ES-I3 (cell line): Measurements from ENCODE around the gene KERA.

Experiments
- H3K36me3 ChIP-seq: 2 replicates; pipeline ENCODE4 v1.6.1; 2013; ENCODE audit warnings: mild to moderate bottlenecking, low read length, control low read depth, moderate library complexity; ENCODE audit not compliant: insufficient read depth
- H3K4me1 ChIP-seq: 2 replicates; pipeline ENCODE4 v1.6.1; 2013; ENCODE audit warnings: mild to moderate bottlenecking, control low read depth, low read length; ENCODE audit not compliant: insufficient read depth
- H3K9ac ChIP-seq: 2 replicates; pipeline ENCODE4 v1.6.1; 2013; ENCODE audit warnings: low read depth, mild to moderate bottlenecking, low read length, moderate library complexity
- H3K9me3 ChIP-seq: 2 replicates; pipeline ENCODE4 v1.6.1; 2013; ENCODE audit warnings: mild to moderate bottlenecking, low read length, moderate library complexity; ENCODE audit not compliant: control insufficient read depth, insufficient read depth

KERA gene, protein sequence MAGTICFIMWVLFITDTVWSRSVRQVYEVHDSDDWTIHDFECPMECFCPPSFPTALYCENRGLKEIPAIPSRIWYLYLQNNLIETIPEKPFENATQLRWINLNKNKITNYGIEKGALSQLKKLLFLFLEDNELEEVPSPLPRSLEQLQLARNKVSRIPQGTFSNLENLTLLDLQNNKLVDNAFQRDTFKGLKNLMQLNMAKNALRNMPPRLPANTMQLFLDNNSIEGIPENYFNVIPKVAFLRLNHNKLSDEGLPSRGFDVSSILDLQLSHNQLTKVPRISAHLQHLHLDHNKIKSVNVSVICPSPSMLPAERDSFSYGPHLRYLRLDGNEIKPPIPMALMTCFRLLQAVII

DNA sequence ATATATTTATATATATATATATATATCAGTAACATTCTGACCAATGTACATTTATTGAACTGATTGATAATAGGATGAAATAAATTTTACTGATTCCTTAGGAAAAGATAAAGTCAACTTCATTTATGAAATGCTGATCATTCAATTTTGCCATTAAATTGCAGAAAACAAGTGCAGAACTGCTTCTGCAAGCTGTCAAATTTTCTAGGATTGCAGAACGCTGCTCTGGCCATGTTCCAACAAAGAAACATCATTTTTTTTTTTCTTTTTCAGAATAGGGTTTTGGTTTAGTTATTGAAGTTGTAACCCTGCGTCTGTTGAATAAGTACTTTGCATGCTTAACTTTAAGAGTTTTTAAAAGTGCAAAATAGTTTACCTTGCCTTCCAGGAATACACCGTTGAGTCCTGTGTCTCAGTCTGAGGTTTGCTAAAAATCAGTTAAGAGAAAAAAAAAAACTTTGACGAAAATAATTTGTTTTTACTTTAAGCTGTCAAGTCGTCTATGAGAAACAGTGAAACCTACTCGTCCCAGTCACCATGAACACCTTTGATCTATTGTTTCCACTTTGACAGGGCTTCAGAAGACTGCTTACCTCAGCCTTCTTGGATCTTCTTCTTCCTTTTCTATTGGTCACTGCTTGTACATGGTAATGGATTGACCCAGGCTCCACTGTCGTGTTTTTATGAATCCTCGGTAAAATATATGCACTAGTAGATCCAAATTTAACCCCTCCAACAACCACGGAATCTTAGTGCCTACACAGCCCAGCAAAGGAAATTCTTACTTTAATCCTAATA is at the start of gene KERA:
Gene KERA (minus strand): TSS at position 657 of the 798 bp plus-strand sequence. CDS start 1,743 bp downstream, outside the sequence.
- Histone ChIP-seq H3K9me3 (no peaks in the 10 kb centered on the region), H3K4me1 (no peaks in the 10 kb centered on the region), H3K36me3 (no peaks in the 10 kb centered on the region), H3K9ac (no peak within 1 kb of the TSS)

DNA sequence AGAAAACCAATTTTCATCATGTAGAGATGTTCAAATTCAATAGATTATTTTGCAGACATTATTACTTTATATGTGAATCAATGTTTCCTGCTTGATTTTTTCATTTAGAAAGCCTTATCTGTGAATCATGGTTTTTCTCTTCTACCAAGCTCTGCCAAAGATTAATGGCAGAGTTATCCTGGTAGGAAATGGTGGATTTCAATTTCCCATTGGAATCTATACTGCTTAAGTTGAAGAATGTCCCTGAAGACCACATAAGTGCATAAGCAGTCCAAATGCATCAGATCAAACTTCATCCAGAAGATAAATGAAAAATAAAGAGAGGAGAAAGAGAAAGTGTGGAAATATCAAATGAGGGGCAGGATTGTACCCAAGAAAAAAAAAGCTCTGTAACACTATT is 48.5 kb upstream of the KERA start:
- H3K4me1 ChIP-seq: 0 out of 2 replicates have a peak, but pooled peaks cover 7% of the 10 kb centered on the region
- H3K9me3 ChIP-seq: no peaks in the 10 kb centered on the region

DNA sequence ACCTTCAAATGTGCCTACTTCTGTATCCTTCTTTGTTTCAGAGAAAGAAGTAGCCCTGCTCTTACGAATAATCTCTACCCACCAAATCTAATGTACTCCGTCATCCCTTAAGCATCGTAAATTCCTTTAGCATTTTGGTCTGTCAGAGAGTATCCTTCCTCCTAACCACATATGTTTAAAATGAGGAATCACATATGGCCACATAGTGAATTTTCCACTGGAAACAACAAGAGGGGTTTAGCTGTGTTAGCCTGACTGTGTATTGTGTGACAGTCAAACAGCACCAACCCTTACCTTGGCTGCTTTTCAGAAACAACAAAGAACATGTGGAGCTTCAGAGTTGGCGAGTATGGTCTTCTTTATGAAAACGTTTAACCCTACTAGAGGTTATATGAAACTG is 48.0 kb upstream of the KERA start:
- H3K36me3 ChIP-seq: no peaks in the 10 kb centered on the region
- 0 out of 2 replicates have a peak, but pooled peaks cover 5% of the 10 kb centered on the region for H3K4me1 ChIP-seq
- no peaks in the 10 kb centered on the region for H3K9me3 ChIP-seq
- no peak overlapping the region for H3K9ac ChIP-seq

More for the DNA sequence above, 48.5 kb upstream of the KERA start:
- Histone ChIP-seq H3K9ac (no peak overlapping the region), H3K36me3 (no peaks in the 10 kb centered on the region)

DNA sequence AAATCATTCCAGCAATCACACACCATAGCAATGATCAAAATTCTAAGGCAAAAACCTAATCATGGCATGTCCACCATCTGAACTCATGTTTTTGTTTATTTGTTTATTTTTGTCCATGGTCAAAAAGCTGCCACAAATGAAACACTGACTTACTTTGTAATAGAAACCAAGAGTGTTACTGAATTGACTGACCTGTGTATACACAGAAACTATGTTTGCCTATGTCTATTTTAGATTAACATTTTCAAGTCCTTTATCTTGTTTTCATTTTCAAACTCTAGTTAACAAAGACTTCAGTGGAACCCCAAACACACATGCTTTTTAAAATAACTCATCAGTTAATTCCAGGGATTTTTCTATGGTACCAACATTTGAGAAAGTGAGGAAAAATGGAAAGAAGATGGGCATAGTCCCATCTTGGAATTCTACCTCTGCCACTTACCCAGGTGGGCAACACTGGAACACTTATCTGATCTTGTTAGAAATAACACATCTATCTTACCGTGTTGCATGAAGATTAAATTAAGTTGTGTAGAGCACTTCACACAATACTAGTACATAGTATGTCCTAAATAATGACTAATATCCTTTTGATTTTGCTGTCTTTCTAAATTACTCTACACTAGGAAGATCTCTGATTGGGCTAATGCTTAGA is 47.1 kb upstream of the KERA start:
- H3K36me3 ChIP-seq: no peaks in the 10 kb centered on the region
- H3K9me3 ChIP-seq: no peaks in the 10 kb centered on the region
- H3K4me1 ChIP-seq: 0 out of 2 replicates have a peak, but pooled peaks cover 5% of the 10 kb centered on the region
- no peak overlapping the region for H3K9ac ChIP-seq

DNA sequence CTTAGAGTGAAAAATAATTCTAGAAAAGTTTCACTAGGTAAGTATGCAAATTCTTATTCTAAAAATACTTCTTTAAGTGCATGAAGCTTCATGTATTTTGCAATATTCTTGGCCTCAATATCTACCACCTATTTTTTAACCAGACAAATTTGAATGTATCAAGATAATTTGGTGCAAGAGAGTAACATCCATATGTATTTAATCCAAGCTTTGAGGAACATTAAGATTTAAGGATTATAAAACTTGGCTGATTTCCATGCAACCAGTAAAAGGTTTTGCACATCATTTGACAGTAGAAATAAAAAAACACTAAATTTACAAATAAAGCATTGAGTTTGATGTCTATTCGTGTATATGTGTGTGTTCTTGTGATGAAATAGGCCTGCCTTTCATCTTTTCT is 45.8 kb upstream of the KERA start:
- no peak overlapping the region for H3K9ac ChIP-seq
- no peaks in the 10 kb centered on the region for H3K9me3 ChIP-seq
- H3K4me1 ChIP-seq: 0 out of 2 replicates have a peak, but pooled peaks cover 5% of the 10 kb centered on the region
- H3K36me3 ChIP-seq: no peaks in the 10 kb centered on the region

DNA sequence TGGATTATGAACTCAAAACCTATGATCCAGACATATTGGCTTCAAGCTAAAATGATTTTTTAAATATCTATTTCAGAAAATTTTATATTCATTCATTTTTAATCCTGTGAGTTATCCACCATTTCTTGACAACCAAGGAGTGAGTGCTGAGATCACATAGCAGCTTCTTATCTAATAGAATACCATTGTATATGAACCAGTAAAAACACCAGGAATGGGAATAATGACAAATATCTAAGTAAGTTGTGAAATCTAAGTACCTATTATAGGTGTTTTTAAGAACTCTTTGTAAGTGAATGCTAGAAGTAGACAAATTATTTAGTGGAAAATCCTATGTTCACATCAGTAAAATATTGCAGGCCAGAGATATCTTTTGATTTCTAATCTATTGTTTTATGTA is 45.3 kb upstream of the KERA start:
- 0 out of 2 replicates have a peak, but pooled peaks cover 5% of the 10 kb centered on the region for H3K4me1 ChIP-seq
- H3K36me3 ChIP-seq: no peaks in the 10 kb centered on the region
- no peaks in the 10 kb centered on the region for H3K9me3 ChIP-seq
- no peak overlapping the region for H3K9ac ChIP-seq

DNA sequence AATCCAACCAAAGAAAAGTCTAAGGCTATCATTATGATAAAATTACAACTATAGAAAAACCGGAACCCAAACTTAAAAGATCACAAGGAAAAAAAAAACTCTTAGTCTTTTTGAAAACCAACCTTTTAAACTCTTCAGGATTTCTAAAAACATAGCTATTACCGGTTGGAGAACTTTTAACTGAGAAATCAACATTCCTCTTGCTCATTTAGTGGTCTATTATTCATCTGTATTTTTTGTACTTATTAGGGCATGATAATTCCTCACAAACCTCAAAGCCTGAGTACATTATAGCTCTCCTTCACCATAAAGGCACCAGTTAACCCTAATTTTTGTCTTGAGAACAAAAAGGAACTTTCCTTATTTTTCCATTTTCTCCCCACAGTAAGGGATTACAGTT is 43.1 kb upstream of the KERA start:
- no peaks in the 10 kb centered on the region for H3K36me3 ChIP-seq
- no peaks in the 10 kb centered on the region for H3K9me3 ChIP-seq
- H3K9ac ChIP-seq: no peak overlapping the region
- H3K4me1 ChIP-seq: 0 out of 2 replicates have a peak, but pooled peaks cover 5% of the 10 kb centered on the region

DNA sequence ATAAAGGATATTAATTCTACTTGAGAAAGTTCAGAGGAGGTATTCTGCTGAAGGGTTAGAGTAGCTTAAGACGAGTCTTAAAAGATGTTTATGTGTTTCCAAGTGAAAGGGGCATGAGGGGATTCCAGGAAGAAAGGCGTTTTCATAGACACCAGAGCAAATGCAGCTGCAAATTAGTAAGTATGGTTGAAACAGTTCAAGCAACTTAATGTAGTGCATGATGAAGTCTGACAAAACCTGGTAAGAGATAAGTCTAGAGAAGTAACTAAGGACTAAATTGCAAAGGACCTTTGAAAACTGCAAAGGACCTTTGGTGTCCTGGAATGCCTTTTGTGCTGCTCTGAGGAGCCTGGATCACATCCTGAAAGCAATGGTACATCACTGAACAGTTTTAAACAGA is 42.0 kb upstream of the KERA start:
- H3K4me1 ChIP-seq: 0 out of 2 replicates have a peak, but pooled peaks cover 5% of the 10 kb centered on the region
- H3K9me3 ChIP-seq: no peaks in the 10 kb centered on the region
- H3K36me3 ChIP-seq: no peaks in the 10 kb centered on the region
- no peak overlapping the region for H3K9ac ChIP-seq

DNA sequence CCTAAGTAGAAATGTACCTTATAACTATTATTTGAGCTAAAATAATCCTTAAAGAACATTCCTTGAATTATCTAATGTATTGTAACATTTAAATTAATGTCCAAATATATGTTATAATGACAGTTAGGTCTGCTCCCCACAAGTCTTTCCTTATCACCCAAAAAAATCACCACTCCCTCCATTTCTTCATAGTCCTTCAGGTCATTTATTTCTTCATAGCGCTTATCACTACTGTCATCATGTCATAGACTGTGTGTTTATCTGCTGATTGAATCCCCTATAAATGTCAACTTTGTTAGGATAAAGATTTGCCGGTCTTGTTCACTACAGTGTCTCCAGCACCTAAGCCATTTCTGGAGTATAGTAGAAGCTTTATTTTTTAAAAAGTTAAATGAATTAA is 41.5 kb upstream of the KERA start:
- 0 out of 2 replicates have a peak, but pooled peaks cover 5% of the 10 kb centered on the region for H3K4me1 ChIP-seq
- H3K9ac ChIP-seq: no peak overlapping the region
- H3K9me3 ChIP-seq: no peaks in the 10 kb centered on the region
- no peaks in the 10 kb centered on the region for H3K36me3 ChIP-seq

DNA sequence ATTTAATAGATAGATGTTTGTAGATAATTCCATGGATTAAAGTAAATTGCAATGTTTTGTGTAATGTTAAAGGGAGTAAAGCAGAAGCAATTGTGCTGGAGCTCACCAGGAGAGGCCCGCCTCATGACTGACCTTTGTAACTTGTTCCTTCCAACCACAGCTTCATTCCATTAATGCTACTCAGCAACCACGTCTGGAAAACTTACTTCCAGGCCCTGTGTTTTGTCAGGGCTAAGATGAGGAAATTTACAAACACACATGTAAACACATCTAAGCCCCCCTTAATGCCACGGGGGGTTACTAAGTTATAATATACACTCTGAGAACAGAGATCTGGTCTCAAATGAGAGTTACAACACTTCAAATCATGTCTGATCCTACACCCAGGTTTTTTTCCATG is 41.1 kb upstream of the KERA start:
- Histone ChIP-seq H3K36me3 (no peaks in the 10 kb centered on the region), H3K4me1 (0 out of 2 replicates have a peak, but pooled peaks cover 5% of the 10 kb centered on the region), H3K9ac (no peak overlapping the region), H3K9me3 (no peaks in the 10 kb centered on the region)

DNA sequence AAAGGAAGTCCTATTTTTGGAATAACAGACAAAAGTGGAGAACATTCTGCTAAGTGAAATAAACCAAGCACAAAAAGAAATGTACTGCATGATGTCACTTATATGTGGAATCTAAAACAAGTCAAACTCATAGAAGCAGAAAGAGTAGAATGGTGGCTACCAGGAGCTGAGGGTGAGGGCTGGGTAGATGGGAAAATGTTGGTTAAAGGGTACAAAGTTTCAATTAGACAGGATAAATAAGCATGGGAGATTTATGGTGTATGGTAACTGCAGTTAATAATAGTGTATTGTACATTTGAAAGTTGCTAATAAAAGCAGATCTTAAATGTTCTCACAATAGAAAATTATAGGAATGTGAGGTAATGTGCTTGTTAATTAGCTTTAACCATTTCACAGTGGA is 40.6 kb upstream of the KERA start:
- H3K9me3 ChIP-seq: no peaks in the 10 kb centered on the region
- no peak overlapping the region for H3K9ac ChIP-seq
- H3K36me3 ChIP-seq: no peaks in the 10 kb centered on the region
- H3K4me1 ChIP-seq: 0 out of 2 replicates have a peak, but pooled peaks cover 5% of the 10 kb centered on the region

DNA sequence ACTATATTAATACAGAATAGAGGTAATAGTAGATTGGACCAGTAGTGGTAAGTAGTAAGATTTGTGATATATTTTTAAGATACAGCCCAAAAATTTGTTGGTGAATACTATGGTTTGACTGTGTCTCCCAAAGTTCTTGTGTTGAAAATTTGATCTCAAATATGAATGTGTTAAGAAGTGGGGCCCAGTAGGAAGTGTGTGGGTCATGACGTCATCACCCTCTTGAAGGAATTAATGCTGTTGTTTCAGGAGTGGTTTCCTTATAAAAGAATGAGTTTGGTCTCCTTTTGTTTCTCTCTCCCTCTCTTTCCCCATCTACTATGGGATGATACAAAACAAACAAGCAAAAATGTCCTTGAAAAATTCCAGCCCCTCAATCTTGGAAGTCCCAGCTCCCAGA is 37.1 kb upstream of the KERA start:
- Histone ChIP-seq H3K9me3 (no peaks in the 10 kb centered on the region; the same call in 1 of the 2 replicates), H3K36me3 (no peaks in the 10 kb centered on the region), H3K4me1 (no peaks in the 10 kb centered on the region), H3K9ac (no peak overlapping the region)

DNA sequence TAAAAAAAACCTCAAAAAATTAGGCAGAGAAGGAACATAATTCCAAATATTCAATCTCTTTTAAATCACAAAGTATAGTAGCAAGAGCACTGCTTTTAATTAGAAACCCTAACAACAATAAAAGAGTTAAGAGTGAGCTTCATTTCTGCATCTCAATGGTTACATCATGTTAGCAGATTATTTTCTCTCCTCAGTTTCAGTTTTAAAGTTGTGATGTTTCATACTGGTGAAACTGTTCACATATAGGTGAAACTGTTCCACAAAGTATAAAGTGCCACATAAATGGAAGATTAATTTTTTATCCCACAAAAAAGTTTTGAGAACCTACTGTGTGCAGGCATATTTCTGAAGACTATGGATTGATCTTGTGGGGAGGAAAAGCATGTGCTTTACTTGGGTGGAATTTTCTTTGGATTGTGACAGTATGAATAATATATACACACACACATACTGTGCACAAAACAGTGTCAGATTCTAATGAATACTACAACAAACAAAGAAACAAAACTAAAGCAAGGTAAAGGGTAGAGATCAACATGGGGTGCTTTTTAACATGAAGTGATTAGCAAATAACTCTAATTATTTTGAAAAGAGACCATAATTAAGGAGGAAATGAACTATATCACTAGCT is 36.3 kb upstream of the KERA start:
- Histone ChIP-seq H3K4me1 (no peaks in the 10 kb centered on the region), H3K9me3 (no peaks in the 10 kb centered on the region; the same call in 1 of the 2 replicates), H3K36me3 (no peaks in the 10 kb centered on the region), H3K9ac (no peak overlapping the region)

DNA sequence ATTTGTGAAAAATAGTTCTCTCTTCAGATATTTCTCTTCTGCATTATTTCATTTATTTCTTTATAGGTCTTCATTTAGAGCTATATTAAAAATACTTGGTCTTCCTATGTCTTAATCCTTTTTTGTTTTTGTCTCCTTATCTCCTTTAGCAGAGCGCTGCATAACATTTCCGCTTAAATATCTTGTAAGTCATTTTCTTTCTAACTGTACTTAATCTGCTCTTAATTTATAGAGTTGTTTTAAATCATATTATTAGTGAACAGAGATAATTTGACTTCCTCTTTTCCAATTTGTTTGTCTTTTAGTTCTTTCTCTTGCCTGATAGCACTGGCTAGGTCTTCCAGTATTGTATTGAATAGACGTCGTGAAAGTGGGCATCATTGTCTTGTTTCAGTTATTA is 35.5 kb upstream of the KERA start:
- Histone ChIP-seq H3K9me3 (no peaks in the 10 kb centered on the region; the same call in 1 of the 2 replicates), H3K9ac (no peak overlapping the region), H3K36me3 (no peaks in the 10 kb centered on the region), H3K4me1 (no peaks in the 10 kb centered on the region)
